Measurements from ENCODE around the gene DNHD1.
"Not testable (repeated sequence)": the region's sequence is repeated elsewhere in the genome, so short reads cannot be mapped to it uniquely, and the experiment has no call there.

DNHD1 gene

DNA sequence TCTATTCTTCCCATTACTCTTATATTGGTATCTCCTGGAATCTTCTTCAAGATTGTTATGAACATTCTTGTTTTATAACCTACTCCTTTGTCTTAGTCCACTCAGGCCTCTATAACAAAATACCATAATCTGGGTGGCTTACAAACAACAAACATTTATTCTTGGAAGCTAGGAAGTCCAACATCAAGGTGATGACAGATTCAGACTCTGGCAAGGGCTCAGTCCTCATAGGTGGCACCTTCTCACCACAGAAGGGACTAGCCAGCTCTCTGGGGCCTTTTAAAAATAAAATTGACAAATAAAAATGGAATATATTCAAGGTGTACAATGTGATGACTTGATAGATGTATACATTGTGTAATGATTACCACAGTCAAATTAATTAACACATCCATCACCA, 19.8 kb downstream of the DNHD1 start:
- no peaks in the 10 kb centered on the region for H4K20me1 ChIP-seq (ENCODE audit: control insufficient read depth, insufficient read depth, low read depth, low read length)
- H3K9me2 ChIP-seq (replicated peaks; ENCODE audit: control insufficient read depth, low read length), result no peaks in the 10 kb centered on the region
- H3K79me2 ChIP-seq (ENCODE audit: control insufficient read depth, low read length), result no peaks in the 10 kb centered on the region
- no peak overlapping the region for H3K27ac ChIP-seq (ENCODE audit: low read depth, low read length)
- no peak for TF ChIP-seq CTCF (IDR thresholded peaks at IDR 0.05; ENCODE audit: low read depth, low read length, poor library complexity, severe bottlenecking)
- no peak for TF ChIP-seq EZH2phosphoT487 (IDR thresholded peaks at IDR 0.05; ENCODE audit: borderline replicate concordance, low read length)
- H3K4me2 ChIP-seq (ENCODE audit: low read length), result no peak overlapping the region
- no peaks in the 10 kb centered on the region for H3K9me3 ChIP-seq (ENCODE audit: control insufficient read depth, insufficient read depth, low read length)
- H3K4me3 ChIP-seq (ENCODE audit: low read length), result no peak overlapping the region
- no peaks in the 10 kb centered on the region for H3K27me3 ChIP-seq (ENCODE audit: control insufficient read depth, low read length)
- H3K36me3 ChIP-seq (ENCODE audit: control insufficient read depth, low read length), result peaks cover 31% of the 10 kb centered on the region
- no peaks in the 10 kb centered on the region for H3F3A ChIP-seq (ENCODE audit: control insufficient read depth, insufficient read depth)
- no peaks in the 10 kb centered on the region for H3K4me1 ChIP-seq (ENCODE audit: control insufficient read depth, low read length)

DNA sequence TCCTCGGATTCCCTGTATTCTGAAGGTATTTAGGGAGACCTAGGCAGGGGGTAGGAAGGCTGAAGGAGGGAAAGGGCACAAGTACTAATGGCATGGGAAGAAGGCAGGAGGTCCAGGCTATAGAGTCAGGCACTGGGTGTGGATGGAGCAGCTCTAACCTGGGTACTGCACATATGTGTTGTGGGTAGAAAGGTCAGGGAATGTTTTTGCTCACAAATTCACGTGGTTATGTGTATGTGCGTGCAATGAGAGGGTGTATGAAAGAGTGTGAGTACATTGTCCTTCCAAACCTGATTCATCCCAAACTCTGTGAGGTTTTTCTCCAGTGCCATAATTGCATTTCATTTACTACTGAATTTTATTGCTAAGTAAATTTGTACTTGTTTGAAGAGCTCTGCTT, 23.2 kb downstream of the DNHD1 start:
- Histone ChIP-seq H3K9me3 (ENCODE audit: control insufficient read depth, insufficient read depth, low read length) (no peaks in the 10 kb centered on the region), H3F3A (ENCODE audit: control insufficient read depth, insufficient read depth) (no peaks in the 10 kb centered on the region), H3K9me2 (replicated peaks; ENCODE audit: control insufficient read depth, low read length) (no peaks in the 10 kb centered on the region), H3K79me2 (ENCODE audit: control insufficient read depth, low read length) (no peaks in the 10 kb centered on the region), H3K36me3 (ENCODE audit: control insufficient read depth, low read length) (peaks cover 24% of the 10 kb centered on the region), H4K20me1 (ENCODE audit: control insufficient read depth, insufficient read depth, low read depth, low read length) (no peaks in the 10 kb centered on the region), H3K27ac (ENCODE audit: low read depth, low read length) (no peak overlapping the region), H3K4me1 (ENCODE audit: control insufficient read depth, low read length) (no peaks in the 10 kb centered on the region), H3K4me3 (ENCODE audit: low read length) (no peak overlapping the region), H3K27me3 (ENCODE audit: control insufficient read depth, low read length) (no peaks in the 10 kb centered on the region), H3K4me2 (ENCODE audit: low read length) (no peak overlapping the region)
- no peak for TF ChIP-seq EZH2phosphoT487 (IDR thresholded peaks at IDR 0.05; ENCODE audit: borderline replicate concordance, low read length)
- TF ChIP-seq CTCF (IDR thresholded peaks at IDR 0.05; ENCODE audit: low read depth, low read length, poor library complexity, severe bottlenecking), result no peak

- H3K27me3 ChIP-seq (ENCODE audit: control insufficient read depth, low read length); H3K4me3 ChIP-seq (ENCODE audit: low read length); H3K9me3 ChIP-seq (ENCODE audit: control insufficient read depth, insufficient read depth, low read length); H3K79me2 ChIP-seq (ENCODE audit: control insufficient read depth, low read length); H4K20me1 ChIP-seq (ENCODE audit: control insufficient read depth, insufficient read depth, low read depth, low read length); H3K9me2 ChIP-seq (replicated peaks; ENCODE audit: control insufficient read depth, low read length); H3F3A ChIP-seq (ENCODE audit: control insufficient read depth, insufficient read depth); H3K4me2 ChIP-seq (ENCODE audit: low read length); H3K27ac ChIP-seq (ENCODE audit: low read depth, low read length); H3K4me1 ChIP-seq (ENCODE audit: control insufficient read depth, low read length): not testable (repeated sequence)
- H3K36me3 ChIP-seq (ENCODE audit: control insufficient read depth, low read length), result peaks cover 17% of the 10 kb centered on the region; the same call in 1 of the 2 replicates
Observed at GRCh38 chr11:6521946-6522345, 24.9 kb downstream of the DNHD1 start.

GRCh38 chr11:6523253-6523652, 26.2 kb downstream of the DNHD1 start:
- no peak overlapping the region for H3K4me2 ChIP-seq (ENCODE audit: low read length)

More at GRCh38 chr11:6523253-6523652, 26.2 kb downstream of the DNHD1 start:
- H3K27me3 ChIP-seq (ENCODE audit: control insufficient read depth, low read length), result no peaks in the 10 kb centered on the region
- no peak overlapping the region for H3K4me3 ChIP-seq (ENCODE audit: low read length)
- no peaks in the 10 kb centered on the region for H3K9me2 ChIP-seq (replicated peaks; ENCODE audit: control insufficient read depth, low read length)
- H3K79me2 ChIP-seq (ENCODE audit: control insufficient read depth, low read length), result no peaks in the 10 kb centered on the region
- H3K4me1 ChIP-seq (ENCODE audit: control insufficient read depth, low read length), result no peaks in the 10 kb centered on the region
- H4K20me1 ChIP-seq (ENCODE audit: control insufficient read depth, insufficient read depth, low read depth, low read length), result no peaks in the 10 kb centered on the region
- peaks cover 14% of the 10 kb centered on the region; the same call in 1 of the 2 replicates for H3K36me3 ChIP-seq (ENCODE audit: control insufficient read depth, low read length)
- no peak overlapping the region for H3K27ac ChIP-seq (ENCODE audit: low read depth, low read length)
- H3K9me3 ChIP-seq (ENCODE audit: control insufficient read depth, insufficient read depth, low read length), result no peaks in the 10 kb centered on the region
- H3F3A ChIP-seq (ENCODE audit: control insufficient read depth, insufficient read depth), result no peaks in the 10 kb centered on the region
- TF ChIP-seq EZH2phosphoT487 (IDR thresholded peaks at IDR 0.05; ENCODE audit: borderline replicate concordance, low read length) (no peak), CTCF (IDR thresholded peaks at IDR 0.05; ENCODE audit: low read depth, low read length, poor library complexity, severe bottlenecking) (no peak)

All from DOHH2 (cell line).